Aorta (tissue), 5 donors: ENCODE data around the gene HIVEP3. TPM values are rescaled to one million over a fixed set of nuclear protein-coding genes. Genes with fewer than 3 reads are reported as not detected.

Experiments used
- ATAC-seq: fragments of 200-7000 bp; cut with Tn5 transposase; one replicate; pipeline ENCODE4 v1.9.1; 2022; ENCODE audit warnings: moderate library complexity; ENCODE audit not compliant: low FRiP score
- DNase-seq, 2 donors: peaks; one replicate each; pipeline ENCODE4 v3.0.0-alpha.2; 2020
- H3K27ac ChIP-seq, 2 donors: one replicate each; pipeline ENCODE4 v1.5.1; 2013; ENCODE audit warnings: low read length in 2 of 2, mild to moderate bottlenecking in 2 of 2, moderate library complexity in 2 of 2, control low read depth in 1 of 2, inconsistent platforms in 1 of 2, low read depth in 1 of 2
- H3K27me3 ChIP-seq, 2 donors: one replicate each; pipeline ENCODE4 v1.6.1; 2013; ENCODE audit warnings: control low read depth in 1 of 2, low read length in 1 of 2, mild to moderate bottlenecking in 1 of 2, moderate library complexity in 1 of 2; ENCODE audit not compliant: insufficient read depth in 2 of 2, control insufficient read depth in 1 of 2
- H3K36me3 ChIP-seq, 2 donors: one replicate each; pipeline ENCODE4 v1.6.1; 2013; ENCODE audit warnings: control low read depth in 1 of 2, low read length in 1 of 2, mild to moderate bottlenecking in 1 of 2; ENCODE audit not compliant: insufficient read depth in 2 of 2, control insufficient read depth in 1 of 2
- H3K4me1 ChIP-seq, 2 donors: one replicate each; pipeline ENCODE4 v1.6.1; 2013; ENCODE audit warnings: low read length in 2 of 2, control low read depth in 1 of 2, mild to moderate bottlenecking in 1 of 2, moderate library complexity in 1 of 2; ENCODE audit not compliant: insufficient read depth in 2 of 2, control insufficient read depth in 1 of 2
- H3K4me3 ChIP-seq, 2 donors: one replicate each; pipeline ENCODE4 v1.5.1; 2013; ENCODE audit warnings: low read length in 2 of 2, control low read depth in 1 of 2, mild to moderate bottlenecking in 1 of 2
- H3K9me3 ChIP-seq: one replicate; pipeline ENCODE4 v1.6.1; 2013; ENCODE audit warnings: mild to moderate bottlenecking, low read length; ENCODE audit not compliant: control insufficient read depth
- WGBS, 2 donors: extraction: QIAGEN DNeasy Blood & Tissue Kit; methylation state at CpG; one replicate each; pipeline ENCODE4 v1.1.7; 2013; 5-methylcytosine and 5-hydroxymethylcytosine counted together
- intact Hi-C, 2 donors: fragments of 100-400 bp; cut with DNase I; formaldehyde crosslinking; loops; one replicate each; pipeline versions ENCODE4 v1.14.2 to v1.15.0; 2022
- polyA plus RNA-seq, 2 donors: library from polyadenylated mRNA; stranded (reverse); fragments of 200-250 nt; gene quantifications; one replicate each; pipeline ENCODE4 v1.2.3, GENCODE V29; 2013
- total RNA-seq, 2 donors: library from RNA; stranded (reverse); fragmentation: NEBNext Ultra II Directional; extraction: Animal tissue kit (Norgen Biotek cat#: 25700); gene quantifications; one replicate each; pipeline ENCODE4 v1.2.1, GENCODE V29; 2021
- donor health status: healthy with polysubstance abuse.
- donor health status: Bipolar disorder and iron deficiency.
- donor health status: DM: no; HTN: no; CAD: no.
- donor health status: DM: no; HTN: no; CAD: no.
- donor health status: DM: yes; HTN: yes; CAD: no.

HIVEP3 gene
- total and polyA plus RNA-seq, 4 donors = 1.6 to 6.3 (median 4.0) TPM

- H3K27me3 ChIP-seq = no peaks in the 10 kb centered on the region
- intact Hi-C loops = loop anchor here in 1 of 2 donors (5.0 kb wide), 1 partner anchor 62 kb away; no protein-coding TSS in a partner anchor
- H3K27ac ChIP-seq = no peak overlapping the region
- no peaks in the 10 kb centered on the region for H3K36me3 ChIP-seq
- peaks cover 0 to 3% of the 10 kb centered on the region in 2 donors for H3K4me1 ChIP-seq
- ATAC-seq (no peak), DNase-seq (no peak)
- H3K9me3 ChIP-seq = no peaks in the 10 kb centered on the region
- WGBS, 2 donors = 87 to 90% methylated on average over 17 of the region's 17 CpGs
- no peak overlapping the region for H3K4me3 ChIP-seq
These were observed 424.1 kb downstream of the HIVEP3 start for GRCh38 chr1:41494351-41495209.

DNA sequence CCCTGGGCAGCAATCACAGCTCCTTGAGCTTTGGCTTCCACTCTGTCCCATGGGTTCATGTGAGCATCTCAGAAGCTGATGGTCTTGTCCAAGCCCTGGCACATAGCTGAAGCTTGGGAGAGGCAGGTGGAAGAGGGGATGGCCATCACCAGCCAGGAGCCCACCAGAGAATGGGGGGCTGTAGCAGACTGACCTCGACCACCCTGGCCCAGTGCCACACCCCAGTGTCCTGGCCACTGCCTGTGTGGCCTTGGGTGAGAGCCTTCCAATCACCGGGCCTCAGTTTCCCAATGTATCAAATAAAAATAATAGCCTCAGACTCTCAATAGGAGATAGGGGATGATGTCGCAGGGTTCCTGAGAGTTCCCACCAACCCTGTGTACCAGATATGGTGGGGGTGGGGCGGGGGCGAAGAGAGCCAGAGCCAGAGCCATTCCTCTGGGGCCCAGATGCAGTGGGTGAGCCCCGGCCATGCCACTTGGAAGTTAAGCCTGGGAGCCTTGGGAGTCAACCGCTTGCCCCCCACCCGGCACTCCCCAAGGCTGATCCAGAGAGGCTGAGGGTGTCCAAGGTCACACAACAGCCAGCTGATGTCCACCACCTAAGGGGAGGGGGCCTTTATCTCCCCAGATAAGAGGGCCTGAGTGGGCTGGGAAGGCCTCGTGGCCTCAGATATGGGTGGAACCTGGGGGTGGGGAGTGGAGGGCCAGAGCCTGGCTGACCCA, 424.9 kb downstream of the HIVEP3 start:
- intact Hi-C loops = no loop called here
- DNase-seq (no peak), ATAC-seq (no peak)
- WGBS, 2 donors = 95% methylated on average over 9 of the region's 9 CpGs
- H3K9me3 ChIP-seq = no peaks in the 10 kb centered on the region
- H3K27me3 ChIP-seq = no peaks in the 10 kb centered on the region
- no peaks in the 10 kb centered on the region for H3K36me3 ChIP-seq
- no peak overlapping the region for H3K27ac ChIP-seq
- H3K4me3 ChIP-seq = no peak overlapping the region
- H3K4me1 ChIP-seq = peaks cover 0 to 3% of the 10 kb centered on the region in 2 donors

DNA sequence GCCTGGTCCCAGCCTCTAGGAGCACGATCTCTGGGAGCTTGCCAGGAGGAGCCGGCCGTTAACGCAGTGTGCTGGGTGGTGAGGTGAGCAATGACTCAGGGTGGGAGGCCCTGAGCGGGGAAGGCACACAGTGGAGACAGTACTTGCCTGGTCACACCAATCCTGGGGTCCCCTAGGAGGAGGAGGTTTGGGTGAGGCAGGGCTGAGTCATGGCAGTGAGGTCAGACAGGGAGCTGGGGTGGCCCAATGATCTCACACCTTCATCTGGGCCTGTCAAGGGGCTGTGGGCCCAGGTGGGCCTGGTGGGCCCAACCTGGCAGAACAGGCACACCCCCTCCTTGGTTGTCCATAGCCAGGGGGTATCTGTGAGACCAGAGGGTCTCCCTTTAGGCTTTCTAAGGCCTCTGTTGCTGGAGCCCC, 425.6 kb downstream of the HIVEP3 start:
- Histone ChIP-seq H3K4me3 (no peak overlapping the region), H3K4me1 (no peaks in the 10 kb centered on the region), H3K36me3 (no peaks in the 10 kb centered on the region), H3K9me3 (no peaks in the 10 kb centered on the region), H3K27ac (no peak overlapping the region), H3K27me3 (no peaks in the 10 kb centered on the region)
- intact Hi-C loops = no loop called here
- ATAC-seq (no peak), DNase-seq (no peak)
- 70 to 77% methylated on average over 5 of the region's 5 CpGs for WGBS, 2 donors

- intact Hi-C loops = no loop called here
- H3K4me1 ChIP-seq = no peaks in the 10 kb centered on the region
These were observed 426.3 kb downstream of the HIVEP3 start for GRCh38 chr1:41492341-41492848.

GRCh38 chr1:41490911-41491310, 427.8 kb downstream of the HIVEP3 start:
- Histone ChIP-seq H3K27me3 (no peaks in the 10 kb centered on the region), H3K9me3 (no peaks in the 10 kb centered on the region), H3K27ac (no peak overlapping the region), H3K4me1 (no peaks in the 10 kb centered on the region), H3K36me3 (no peaks in the 10 kb centered on the region), H3K4me3 (no peak overlapping the region)
- DNase-seq (no peak), ATAC-seq (no peak)
- intact Hi-C loops = no loop called here
- WGBS, 2 donors = 83 to 93% methylated on average over 2 of the region's 2 CpGs

More at GRCh38 chr1:41492341-41492848, 426.3 kb downstream of the HIVEP3 start:
- Histone ChIP-seq H3K9me3 (no peaks in the 10 kb centered on the region), H3K4me3 (no peak overlapping the region), H3K27ac (peak overlapping the region in 1 of 2 donors; percentile 22), H3K36me3 (no peaks in the 10 kb centered on the region), H3K27me3 (no peaks in the 10 kb centered on the region)
- 84 to 88% methylated on average over 7 of the region's 7 CpGs for WGBS, 2 donors
- DNase-seq (no peak), ATAC-seq (no peak)

- DNase-seq (no peak), ATAC-seq (no peak)
- 94 to 95% methylated on average over 5 of the region's 5 CpGs for WGBS, 2 donors
- H3K36me3 ChIP-seq = no peaks in the 10 kb centered on the region
- H3K4me1 ChIP-seq = no peaks in the 10 kb centered on the region
- intact Hi-C loops = no loop called here
- no peaks in the 10 kb centered on the region for H3K27me3 ChIP-seq
- no peak overlapping the region for H3K4me3 ChIP-seq
- no peak overlapping the region for H3K27ac ChIP-seq
- no peaks in the 10 kb centered on the region for H3K9me3 ChIP-seq
These were observed 429.2 kb downstream of the HIVEP3 start for GRCh38 chr1:41489561-41489960.

- no peaks in the 10 kb centered on the region for H3K36me3 ChIP-seq
- H3K27me3 ChIP-seq = no peaks in the 10 kb centered on the region
- no peaks in the 10 kb centered on the region for H3K9me3 ChIP-seq
- H3K4me1 ChIP-seq = no peaks in the 10 kb centered on the region
- intact Hi-C loops = no loop called here
- DNase-seq (peak in 1 of 2 donors; percentile 24), ATAC-seq (no peak)
- H3K27ac ChIP-seq = no peak overlapping the region
- 95 to 96% methylated on average over 11 of the region's 11 CpGs for WGBS, 2 donors
- H3K4me3 ChIP-seq = no peak overlapping the region
These were observed 430.4 kb downstream of the HIVEP3 start for GRCh38 chr1:41488040-41488951.
